PC-9 (cell line): ENCODE measurements around the gene KIF6. TPM values are rescaled to one million over a fixed set of nuclear protein-coding genes. Genes with fewer than 3 reads are reported as not detected.
A peak's percentile ranks its signal among the peaks of the same experiment; 100 is the strongest.

ENCODE experiments used
- BruUV-seq: library from RNA; stranded (reverse); fragments of 400-500 nt; replicated peaks from 2 replicates; lab custom pipeline; 2021; lab: Mats Ljungman, UMichigan
- CTCF ChIA-PET: fragments of 300-600 bp; sonication (Branson Sonifier 250); formaldehyde crosslinking; loops from one replicate; lab custom pipeline; 2022; ENCODE audit warnings: antibody characterized with exemption; lab: Charles Lee
- POLR2A ChIA-PET: fragments of 300-600 bp; sonication (Branson Sonifier 250); formaldehyde crosslinking; loops from one replicate; lab custom pipeline; 2022; ENCODE audit warnings: antibody characterized with exemption; ENCODE audit not compliant: unreplicated experiment; lab: Charles Lee
- DNase-seq, 2 experiments: peaks; one replicate each; pipeline versions ENCODE4 v3.0.0 to v3.0.0-alpha.2; 2015 to 2022; ENCODE audit warnings: mixed read lengths in 1 of 2
- H2AFZ ChIP-seq: fragments of 200-600 bp; sonication (generic); 2 replicates; pipeline ENCODE4 v1.8.1; 2017; ENCODE audit warnings: antibody characterized with exemption
- H3F3A ChIP-seq: fragments of 200-600 bp; sonication (generic); 2 replicates; pipeline ENCODE4 v1.8.1; 2017; ENCODE audit warnings: antibody characterized with exemption, mild to moderate bottlenecking, low read depth; ENCODE audit not compliant: insufficient read depth
- H3K27ac ChIP-seq: fragments of 200-600 bp; sonication (generic); 2 replicates; pipeline ENCODE4 v1.6.1; 2016; ENCODE audit warnings: mixed run types
- H3K27me3 ChIP-seq: fragments of 200-600 bp; sonication (generic); 2 replicates; pipeline ENCODE4 v1.6.1; 2016; ENCODE audit warnings: low read depth, mixed run types; ENCODE audit not compliant: insufficient read depth
- H3K36me3 ChIP-seq: fragments of 200-600 bp; sonication (generic); 2 replicates; pipeline ENCODE4 v1.6.1; 2016; ENCODE audit warnings: low read depth, mixed run types
- H3K4me1 ChIP-seq: fragments of 200-600 bp; sonication (generic); replicated peaks from 2 replicates; pipeline ENCODE4 v1.6.1; 2016; ENCODE audit warnings: mixed run types; ENCODE audit not compliant: insufficient read depth
- H3K4me2 ChIP-seq: fragments of 200-600 bp; sonication (generic); 2 replicates; pipeline ENCODE4 v1.6.1; 2017; ENCODE audit warnings: mixed run types
- H3K4me3 ChIP-seq: fragments of 200-600 bp; sonication (generic); 2 replicates; pipeline ENCODE4 v1.6.1; 2016; ENCODE audit warnings: mixed run types
- H3K79me2 ChIP-seq: fragments of 200-600 bp; sonication (generic); 2 replicates; pipeline ENCODE4 v1.6.1; 2017; ENCODE audit warnings: low read depth, mixed run types
- H3K9me2 ChIP-seq: fragments of 200-600 bp; sonication (generic); 2 replicates; pipeline ENCODE4 v1.8.1; 2017; ENCODE audit warnings: mild to moderate bottlenecking; ENCODE audit not compliant: insufficient read depth
- H3K9me3 ChIP-seq: fragments of 200-600 bp; sonication (generic); 2 replicates; pipeline ENCODE4 v1.8.1; 2016; ENCODE audit warnings: low read depth; ENCODE audit not compliant: insufficient read depth
- H4K20me1 ChIP-seq: fragments of 200-600 bp; sonication (generic); 2 replicates; pipeline ENCODE4 v1.8.1; 2017; ENCODE audit not compliant: insufficient read depth
- CTCF ChIP-seq: fragments of 200-600 bp; sonication (generic); conservative IDR thresholded peaks from 2 replicates; pipeline ENCODE4 v1.6.1; 2017; ENCODE audit warnings: mixed run types, antibody characterized with exemption, mild to moderate bottlenecking, moderate library complexity
- EZH2 ChIP-seq: fragments of 200-600 bp; sonication (generic); IDR thresholded peaks from 2 replicates; pipeline ENCODE4 v1.8.0; 2017; ENCODE audit warnings: antibody characterized with exemption, low read depth
- intact Hi-C: fragments of 100-400 bp; cut with micrococcal nuclease; formaldehyde crosslinking; loops from one replicate; pipeline ENCODE4 v1.10.0; 2022; ENCODE audit not compliant: unreplicated experiment
- total RNA-seq: library from RNA; stranded (reverse); gene quantifications from 2 replicates; pipeline ENCODE4 v1.2.3, GENCODE V29; 2021

Gene KIF6
- total RNA-seq, 1 experiment from 2014 or later = not detected

GRCh38 chr6:39433630-39434029 is 291.6 kb downstream of the KIF6 start:
- Histone ChIP-seq H3K79me2 (no peaks in the 10 kb centered on the region), H3K4me2 (no peak overlapping the region), H3K27me3 (no peaks in the 10 kb centered on the region), H2AFZ (no peak overlapping the region), H3K9me3 (no peaks in the 10 kb centered on the region), H3K9me2 (no peaks in the 10 kb centered on the region), H4K20me1 (no peaks in the 10 kb centered on the region), H3K4me3 (no peak overlapping the region), H3K36me3 (no peaks in the 10 kb centered on the region), H3K27ac (no peak overlapping the region), H3F3A (no peaks in the 10 kb centered on the region), H3K4me1 (no peaks in the 10 kb centered on the region; the same call in 1 of the 2 replicates)
- no peak for DNase-seq
- TF ChIP-seq CTCF (no peak), EZH2 (no peak)
- ChIA-PET CTCF (no interaction called here), POLR2A (no interaction called here)
- intact Hi-C loops = no loop called here
- BruUV-seq = no TSS peak

GRCh38 chr6:39432330-39433025 is 292.7 kb downstream of the KIF6 start:
- ChIA-PET POLR2A (no interaction called here), CTCF (no interaction called here)
- no TSS peak for BruUV-seq
- no peak for TF ChIP-seq CTCF
- TF ChIP-seq EZH2 = no peak
- Histone ChIP-seq H3K27ac (no peak overlapping the region), H3K4me1 (no peaks in the 10 kb centered on the region; the same call in 1 of the 2 replicates), H3K79me2 (no peaks in the 10 kb centered on the region), H3K27me3 (no peaks in the 10 kb centered on the region), H3K9me2 (no peaks in the 10 kb centered on the region), H3K36me3 (no peaks in the 10 kb centered on the region), H3K4me2 (no peak overlapping the region), H2AFZ (no peak overlapping the region), H3K9me3 (no peaks in the 10 kb centered on the region; the same call in 1 of the 2 replicates), H4K20me1 (no peaks in the 10 kb centered on the region), H3F3A (no peaks in the 10 kb centered on the region), H3K4me3 (no peak overlapping the region)
- intact Hi-C loops = no loop called here
- no peak for DNase-seq

- no peaks in the 10 kb centered on the region for H3K27me3 ChIP-seq
- intact Hi-C loops = no loop called here
- no peaks in the 10 kb centered on the region for H3K36me3 ChIP-seq
- no peaks in the 10 kb centered on the region for H3K79me2 ChIP-seq
- H3K4me3 ChIP-seq = no peak overlapping the region
- ChIA-PET POLR2A (no interaction called here), CTCF (no interaction called here)
- no peaks in the 10 kb centered on the region for H3F3A ChIP-seq
- TF ChIP-seq EZH2 = no peak
- TF ChIP-seq CTCF = no peak
- H3K4me1 ChIP-seq = no peaks in the 10 kb centered on the region; the same call in 1 of the 2 replicates
- peak in 1 of 2 experiments; percentile 71 for DNase-seq
- H4K20me1 ChIP-seq = no peaks in the 10 kb centered on the region
- no peaks in the 10 kb centered on the region; the same call in 1 of the 2 replicates for H3K9me3 ChIP-seq
- H3K4me2 ChIP-seq = no peak overlapping the region
- no TSS peak for BruUV-seq
- no peak overlapping the region for H3K27ac ChIP-seq
- no peak overlapping the region for H2AFZ ChIP-seq
- H3K9me2 ChIP-seq = no peaks in the 10 kb centered on the region
These were observed 294.2 kb downstream of the KIF6 start for GRCh38 chr6:39430871-39431523.
